Subcutaneous adipose tissue (tissue), 4 donors: ENCODE results near the gene CACNA1A. TPM values are rescaled to one million over a fixed set of nuclear protein-coding genes. Genes with fewer than 3 reads are reported as not detected.

ENCODE experiments used
- total RNA-seq, 4 donors: library from RNA; depleted of rRNA; stranded (reverse); fragments of >200 nt; gene quantifications; one replicate each; pipeline ENCODE4 v1.1.0, GENCODE V29; 2016
- TF ChIP-seq, protein P1 (sequence below): fragments of 450-650 bp; IDR thresholded peaks from one replicate; pipeline ENCODE4 v1.5.1; 2016; ENCODE audit warnings: low read depth, mild to moderate bottlenecking, control low read depth, antibody characterized with exemption, moderate library complexity

The CACNA1A gene
- total RNA-seq, 4 donors from 2014 or later = 0.44 to 3.9 (median 1.2) TPM

- TF ChIP-seq, protein P1, sequence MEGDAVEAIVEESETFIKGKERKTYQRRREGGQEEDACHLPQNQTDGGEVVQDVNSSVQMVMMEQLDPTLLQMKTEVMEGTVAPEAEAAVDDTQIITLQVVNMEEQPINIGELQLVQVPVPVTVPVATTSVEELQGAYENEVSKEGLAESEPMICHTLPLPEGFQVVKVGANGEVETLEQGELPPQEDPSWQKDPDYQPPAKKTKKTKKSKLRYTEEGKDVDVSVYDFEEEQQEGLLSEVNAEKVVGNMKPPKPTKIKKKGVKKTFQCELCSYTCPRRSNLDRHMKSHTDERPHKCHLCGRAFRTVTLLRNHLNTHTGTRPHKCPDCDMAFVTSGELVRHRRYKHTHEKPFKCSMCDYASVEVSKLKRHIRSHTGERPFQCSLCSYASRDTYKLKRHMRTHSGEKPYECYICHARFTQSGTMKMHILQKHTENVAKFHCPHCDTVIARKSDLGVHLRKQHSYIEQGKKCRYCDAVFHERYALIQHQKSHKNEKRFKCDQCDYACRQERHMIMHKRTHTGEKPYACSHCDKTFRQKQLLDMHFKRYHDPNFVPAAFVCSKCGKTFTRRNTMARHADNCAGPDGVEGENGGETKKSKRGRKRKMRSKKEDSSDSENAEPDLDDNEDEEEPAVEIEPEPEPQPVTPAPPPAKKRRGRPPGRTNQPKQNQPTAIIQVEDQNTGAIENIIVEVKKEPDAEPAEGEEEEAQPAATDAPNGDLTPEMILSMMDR = no peak
Measured at GRCh38 chr19:13181747-13182388, 324.4 kb downstream of the CACNA1A start.

GRCh38 chr19:13176345-13176744 is 329.9 kb downstream of the CACNA1A start:
- TF ChIP-seq, protein P1 = no peak

- TF ChIP-seq, protein P1 = no peak
Measured at GRCh38 chr19:13173139-13173737, 333.0 kb downstream of the CACNA1A start.

- TF ChIP-seq, protein P1 = no peak
Measured at GRCh38 chr19:13172346-13173138, 333.7 kb downstream of the CACNA1A start.

GRCh38 chr19:13171146-13171545 is 335.1 kb downstream of the CACNA1A start:
- TF ChIP-seq, protein P1 = no peak

DNA sequence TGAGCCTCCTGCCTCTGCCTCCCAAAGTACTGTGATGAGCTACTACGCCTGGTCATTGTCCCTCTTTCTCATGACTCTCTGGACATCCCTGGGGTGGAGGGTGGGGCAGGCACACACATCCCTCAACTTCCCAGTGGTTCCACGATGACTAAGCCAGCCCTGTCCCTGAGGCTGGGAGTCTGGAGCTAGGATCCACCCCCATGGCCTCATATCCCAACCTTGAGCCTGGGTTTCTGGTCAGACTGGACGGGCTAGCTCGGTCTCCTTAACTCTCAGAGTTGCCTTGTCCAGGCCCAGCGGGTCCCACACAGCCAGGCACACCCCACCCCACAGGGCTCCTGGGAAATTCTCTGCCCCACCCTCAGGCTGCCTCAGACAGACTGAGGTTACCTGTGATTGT is 336.5 kb downstream of the CACNA1A start:
- TF ChIP-seq, protein P1 = no peak
